A673 (cell line): ENCODE data around the gene PRM2. TPM values are rescaled to one million over a fixed set of nuclear protein-coding genes. Genes with fewer than 3 reads are reported as not detected.
"Not testable (repeated sequence)": the region's sequence is repeated elsewhere in the genome, so short reads cannot be mapped to it uniquely, and the experiment has no call there.

Experiments used
- BruUV-seq: library from RNA; stranded (reverse); fragments of 400-500 nt; replicated peaks from 2 replicates; lab custom pipeline; 2021; lab: Mats Ljungman, UMichigan
- CTCF ChIA-PET: fragments of 300-600 bp; sonication (Branson Sonifier 250); formaldehyde crosslinking; loops from one replicate; lab custom pipeline; 2022; ENCODE audit warnings: antibody characterized with exemption; lab: Charles Lee
- POLR2A ChIA-PET: fragments of 300-600 bp; sonication (Branson Sonifier 250); formaldehyde crosslinking; loops from one replicate; lab custom pipeline; 2022; ENCODE audit warnings: antibody characterized with exemption; ENCODE audit not compliant: low non-redundant PET; lab: Charles Lee
- DNase-seq: peaks from one replicate; pipeline ENCODE4 v3.0.0-alpha.2; 2015; ENCODE audit warnings: low spot score
- H3K27ac ChIP-seq: fragments of 200-600 bp; sonication (generic); 2 replicates; pipeline ENCODE4 v1.5.1; 2016; ENCODE audit warnings: mixed run types, low read depth, mild to moderate bottlenecking, mixed read lengths, antibody characterized with exemption, low read length; ENCODE audit not compliant: poor library complexity, severe bottlenecking
- H3K27me3 ChIP-seq: fragments of 200-600 bp; sonication (generic); replicated peaks from 2 replicates; pipeline ENCODE4 v1.6.1; 2017; ENCODE audit warnings: mixed run types, low read depth, mild to moderate bottlenecking, mixed read lengths, antibody characterized with exemption, low read length; ENCODE audit not compliant: insufficient read depth, poor library complexity
- H3K36me3 ChIP-seq: fragments of 200-600 bp; sonication (generic); 2 replicates; pipeline ENCODE4 v1.6.1; 2016; ENCODE audit warnings: mixed run types, mild to moderate bottlenecking, mixed read lengths, antibody characterized with exemption, low read length; ENCODE audit not compliant: insufficient read depth, poor library complexity, severe bottlenecking
- H3K4me1 ChIP-seq: fragments of 200-600 bp; sonication (generic); 2 replicates; pipeline ENCODE4 v1.6.1; 2017; ENCODE audit warnings: mixed run types, mild to moderate bottlenecking, mixed read lengths, antibody characterized with exemption, low read length; ENCODE audit not compliant: insufficient read depth, poor library complexity, severe bottlenecking
- H3K4me3 ChIP-seq: fragments of 200-600 bp; sonication (generic); 2 replicates; pipeline ENCODE4 v1.5.1; 2016; ENCODE audit warnings: low read depth, mixed run types, mild to moderate bottlenecking, mixed read lengths, low read length; ENCODE audit not compliant: poor library complexity, severe bottlenecking
- H3K9me3 ChIP-seq: fragments of 200-600 bp; sonication (generic); 2 replicates; pipeline ENCODE4 v1.6.1; 2016; ENCODE audit warnings: mixed run types, low read depth, mild to moderate bottlenecking, mixed read lengths, antibody characterized with exemption, low read length; ENCODE audit not compliant: poor library complexity, severe bottlenecking
- EZH2 ChIP-seq: fragments of 200-600 bp; sonication (generic); IDR thresholded peaks from 2 replicates; pipeline ENCODE4 v1.6.1; 2017; ENCODE audit warnings: borderline replicate concordance, low read depth, mild to moderate bottlenecking, mixed read lengths, antibody characterized with exemption, low read length; ENCODE audit not compliant: poor library complexity, severe bottlenecking
- intact Hi-C: fragments of 100-400 bp; cut with micrococcal nuclease; formaldehyde crosslinking; loops from one replicate; pipeline ENCODE4 v1.10.0; 2022; ENCODE audit not compliant: unreplicated experiment
- total RNA-seq: library from RNA; stranded (reverse); gene quantifications from 2 replicates; pipeline ENCODE4 v1.2.3, GENCODE V29; 2021
- TF ChIP-seq, protein P1 (sequence below): fragments of 300-800, 200-600 bp; sonication (generic); conservative IDR thresholded peaks from 2 replicates; pipeline ENCODE4 v1.5.1; 2017; ENCODE audit warnings: low read depth, mild to moderate bottlenecking, antibody characterized with exemption, low read length, moderate library complexity, mixed read lengths

Gene PRM2
- total RNA-seq, 1 experiment from 2014 or later: not detected

DNA sequence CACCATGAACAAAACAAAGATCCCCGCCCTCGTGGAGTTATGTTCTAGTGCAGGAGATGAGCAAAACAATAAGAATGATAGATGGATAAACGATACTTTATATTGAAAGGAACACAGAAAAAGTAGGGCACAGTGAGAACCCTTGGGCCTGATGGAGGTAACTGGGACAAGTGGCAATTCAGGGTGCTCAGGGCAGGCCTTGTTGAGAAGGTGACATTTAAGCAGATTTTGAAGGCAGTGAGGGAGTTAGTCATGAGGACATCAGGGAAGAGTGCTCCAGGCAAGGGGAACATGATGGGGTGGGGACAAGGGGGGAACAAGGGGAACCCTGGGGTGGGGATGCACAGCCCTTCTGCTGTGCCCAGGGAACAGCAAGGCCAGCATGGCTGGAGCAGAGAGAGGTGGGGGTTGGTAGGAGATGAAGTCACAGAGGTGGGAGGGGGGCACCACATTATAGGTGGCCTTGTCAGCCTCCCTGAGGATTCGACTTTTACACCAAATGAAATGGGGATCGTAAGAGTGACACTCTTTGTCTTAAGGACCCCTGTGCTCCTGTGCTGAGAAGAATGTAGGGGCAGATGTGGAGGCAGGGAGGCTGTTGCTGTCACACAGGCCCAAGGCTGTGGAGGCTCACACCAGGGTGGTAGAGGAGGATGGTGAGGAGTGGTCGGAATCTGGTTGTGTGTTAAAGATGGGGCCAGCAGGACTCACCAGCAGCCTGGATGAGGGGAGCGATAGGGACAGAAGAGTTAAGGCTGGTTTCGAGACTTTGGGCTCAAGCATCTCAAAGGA is 14.0 kb upstream of the PRM2 start:
- Histone ChIP-seq H3K27ac (no peak overlapping the region), H3K27me3 (no peaks in the 10 kb centered on the region), H3K4me3 (no peak overlapping the region), H3K9me3 (no peaks in the 10 kb centered on the region), H3K4me1 (no peaks in the 10 kb centered on the region), H3K36me3 (no peaks in the 10 kb centered on the region)
- intact Hi-C loops: no loop called here
- TF ChIP-seq, protein P1, sequence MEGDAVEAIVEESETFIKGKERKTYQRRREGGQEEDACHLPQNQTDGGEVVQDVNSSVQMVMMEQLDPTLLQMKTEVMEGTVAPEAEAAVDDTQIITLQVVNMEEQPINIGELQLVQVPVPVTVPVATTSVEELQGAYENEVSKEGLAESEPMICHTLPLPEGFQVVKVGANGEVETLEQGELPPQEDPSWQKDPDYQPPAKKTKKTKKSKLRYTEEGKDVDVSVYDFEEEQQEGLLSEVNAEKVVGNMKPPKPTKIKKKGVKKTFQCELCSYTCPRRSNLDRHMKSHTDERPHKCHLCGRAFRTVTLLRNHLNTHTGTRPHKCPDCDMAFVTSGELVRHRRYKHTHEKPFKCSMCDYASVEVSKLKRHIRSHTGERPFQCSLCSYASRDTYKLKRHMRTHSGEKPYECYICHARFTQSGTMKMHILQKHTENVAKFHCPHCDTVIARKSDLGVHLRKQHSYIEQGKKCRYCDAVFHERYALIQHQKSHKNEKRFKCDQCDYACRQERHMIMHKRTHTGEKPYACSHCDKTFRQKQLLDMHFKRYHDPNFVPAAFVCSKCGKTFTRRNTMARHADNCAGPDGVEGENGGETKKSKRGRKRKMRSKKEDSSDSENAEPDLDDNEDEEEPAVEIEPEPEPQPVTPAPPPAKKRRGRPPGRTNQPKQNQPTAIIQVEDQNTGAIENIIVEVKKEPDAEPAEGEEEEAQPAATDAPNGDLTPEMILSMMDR: no peak
- POLR2A ChIA-PET: no interaction called here
- CTCF ChIA-PET: no interaction called here
- DNase-seq: no peak
- BruUV-seq: no TSS peak

DNA sequence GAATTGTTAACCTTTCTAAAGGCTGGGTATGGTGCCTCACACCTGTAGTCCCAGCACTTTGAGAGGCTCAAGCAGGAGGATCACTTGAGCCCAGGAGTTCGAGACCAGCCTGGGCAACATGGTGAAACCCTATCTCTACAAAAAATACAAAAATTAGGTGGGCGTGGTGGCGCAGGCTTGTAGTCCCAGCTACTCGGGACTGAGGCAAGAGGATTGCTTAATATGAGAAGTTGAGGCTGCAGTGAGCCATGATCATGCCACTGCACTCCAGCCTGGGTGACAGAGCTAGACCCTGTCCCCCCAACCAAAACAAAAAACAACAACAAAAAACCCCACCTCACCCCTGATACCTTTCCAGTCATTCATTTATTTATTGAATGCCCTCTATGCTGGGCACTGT is 13.4 kb upstream of the PRM2 start:
- CTCF ChIA-PET, H3K4me1 ChIP-seq, H3K27me3 ChIP-seq, H3K9me3 ChIP-seq, H3K27ac ChIP-seq, DNase-seq, POLR2A ChIA-PET, H3K36me3 ChIP-seq, intact Hi-C loops, BruUV-seq, H3K4me3 ChIP-seq: not testable (repeated sequence)

DNA sequence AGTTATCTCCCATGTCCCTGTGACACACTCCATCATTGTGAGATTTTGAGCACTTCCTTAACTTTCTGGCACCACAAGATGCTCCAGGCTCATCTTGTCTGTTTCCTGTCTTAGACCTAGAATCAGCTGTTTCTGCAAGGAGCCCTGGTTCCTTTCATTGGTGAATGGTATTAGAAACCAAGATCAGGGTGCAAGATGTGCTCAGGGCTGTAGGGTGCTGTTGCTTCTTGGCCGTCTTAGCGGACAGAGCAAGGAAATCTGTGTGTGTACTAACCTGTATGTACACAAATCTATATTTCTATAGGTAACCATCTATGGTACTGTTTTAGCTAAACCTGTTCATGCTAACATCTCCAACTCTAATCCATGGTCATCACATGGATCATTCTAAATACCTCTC is 12.9 kb upstream of the PRM2 start:
- no peak for DNase-seq
- Histone ChIP-seq H3K27ac (no peak overlapping the region), H3K36me3 (no peaks in the 10 kb centered on the region), H3K4me1 (no peaks in the 10 kb centered on the region), H3K9me3 (no peaks in the 10 kb centered on the region), H3K4me3 (no peak overlapping the region), H3K27me3 (no peaks in the 10 kb centered on the region)
- intact Hi-C loops: no loop called here
- CTCF ChIA-PET: no interaction called here
- BruUV-seq: no TSS peak
- POLR2A ChIA-PET: no interaction called here
- TF ChIP-seq, protein P1: no peak
- TF ChIP-seq EZH2: no peak

DNA sequence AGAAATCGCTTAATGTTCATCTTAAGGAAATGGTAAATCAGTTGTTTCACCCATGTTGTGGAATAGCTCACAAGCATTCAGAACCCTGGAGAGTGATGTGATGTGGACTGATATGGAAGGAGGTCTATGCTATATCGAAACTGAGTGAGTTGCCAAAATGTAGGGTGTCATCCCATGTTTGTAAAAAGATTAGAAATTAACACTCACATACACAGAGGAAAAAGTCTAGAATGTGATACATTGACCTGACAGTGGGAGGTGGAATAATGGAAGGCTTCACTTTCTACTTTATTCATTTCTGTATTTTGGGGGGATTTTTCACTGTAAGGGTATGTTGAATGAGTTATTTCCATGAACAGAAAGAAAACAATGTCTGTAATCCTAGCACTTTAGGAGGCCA is 9.6 kb upstream of the PRM2 start:
- Histone ChIP-seq H3K36me3 (no peaks in the 10 kb centered on the region), H3K4me3 (no peak overlapping the region), H3K4me1 (no peaks in the 10 kb centered on the region), H3K9me3 (no peaks in the 10 kb centered on the region), H3K27me3 (no peaks in the 10 kb centered on the region), H3K27ac (no peak overlapping the region)
- BruUV-seq: no TSS peak
- ChIA-PET POLR2A (no interaction called here), CTCF (no interaction called here)
- no peak for DNase-seq
- TF ChIP-seq, protein P1: no peak
- no peak for TF ChIP-seq EZH2
- intact Hi-C loops: no loop called here
